Esophagus squamous epithelium (tissue), 5 donors: ENCODE data around the gene MVB12A. TPM values are rescaled to one million over a fixed set of nuclear protein-coding genes. Genes with fewer than 3 reads are reported as not detected.
A peak's percentile ranks its signal among the peaks of the same experiment; 100 is the strongest.

ENCODE experiments used
- DNase-seq: peaks from one replicate; lab custom pipeline; 2025; lab: John Stamatoyannopoulos, UW
- H3K27ac ChIP-seq, 4 donors: fragments of 200-600 bp; sonication (generic); one replicate each; pipeline ENCODE4 v1.5.1; 2016 to 2019; ENCODE audit warnings: mild to moderate bottlenecking in 1 of 4
- H3K27me3 ChIP-seq, 4 donors: fragments of 200-600 bp; sonication (generic); 1 replicate in 3 of 4; 2 replicates in 1 of 4; pipeline versions ENCODE4 v1.5.1 to v1.6.0; 2017 to 2021; ENCODE audit warnings: antibody characterized with exemption in 1 of 4
- H3K36me3 ChIP-seq, 3 donors: fragments of 200-600 bp; sonication (generic); one replicate each; pipeline ENCODE4 v1.5.1; 2016 to 2019
- H3K4me1 ChIP-seq, 3 donors: fragments of 200-600 bp; sonication (generic); one replicate each; pipeline ENCODE4 v1.5.1; 2017 to 2019
- H3K4me3 ChIP-seq, 4 donors: fragments of 200-600 bp; sonication (generic); 1 replicate in 3 of 4; 2 replicates in 1 of 4; pipeline ENCODE4 v1.5.1; 2016 to 2019; ENCODE audit warnings: mild to moderate bottlenecking in 2 of 4, moderate library complexity in 1 of 4
- H3K9me3 ChIP-seq, 3 donors: fragments of 200-600 bp; sonication (generic); one replicate each; pipeline ENCODE4 v1.5.1; 2016 to 2019
- POLR2A ChIP-seq, 4 donors: fragments of 450-650 bp; IDR thresholded peaks; one replicate each; pipeline ENCODE4 v1.6.1; 2017; ENCODE audit warnings: antibody characterized with exemption in 4 of 4, mild to moderate bottlenecking in 4 of 4, moderate library complexity in 3 of 4
- WGBS, 2 donors: methylation state at CpG; one replicate each; pipeline ENCODE4 v1.1.5; 2018; 5-methylcytosine and 5-hydroxymethylcytosine counted together
- intact Hi-C: fragments of 100-400 bp; cut with DNase I; formaldehyde crosslinking; loops from one replicate; pipeline ENCODE4 v1.15.0; 2022
- total RNA-seq, 4 donors: library from RNA; depleted of rRNA; stranded (reverse); fragments of >200 nt; gene quantifications; one replicate each; pipeline ENCODE4 v1.1.0, GENCODE V29; 2016
- TF ChIP-seq, protein P1 (sequence below), 6 experiments: fragments of 450-650 bp in 4 of 6; fragments of 200-600 bp in 2 of 6; sonication (generic) in 2 of 6; IDR thresholded peaks; one replicate each; pipeline ENCODE4 v1.5.1; 2016 to 2019; ENCODE audit warnings: antibody characterized with exemption in 6 of 6, mild to moderate bottlenecking in 4 of 6, moderate library complexity in 4 of 6
- donor health status: DM: yes; HTN: yes; CAD: no.

The MVB12A gene
- total RNA-seq, 4 donors from 2014 or later, result 54.0 to 96.3 (median 61.7) TPM

DNA sequence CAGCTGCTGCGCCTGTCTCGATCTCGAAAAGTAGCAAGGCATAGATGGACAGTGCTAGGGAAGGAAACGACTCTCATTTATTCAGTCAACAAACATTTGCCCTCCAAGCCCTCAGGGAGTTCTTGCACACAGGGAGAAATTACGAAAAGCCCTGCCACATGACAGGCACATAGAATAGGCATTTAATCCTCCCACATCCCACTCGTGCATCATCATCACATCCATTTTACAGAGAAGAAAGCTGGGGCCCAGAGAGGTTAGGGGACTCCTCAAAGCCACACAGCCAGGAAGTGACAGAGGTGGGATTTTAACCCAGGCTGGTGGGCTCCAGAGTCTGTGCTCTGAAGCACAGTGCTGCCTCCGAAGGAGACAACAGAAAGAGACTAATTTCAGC is 17.0 kb downstream of the MVB12A start:
- DNase-seq, result no peak
- WGBS, 2 donors, result 68 to 72% methylated on average over 4 to 7 of the region's 7 CpGs
- Histone ChIP-seq H3K9me3 (no peaks in the 10 kb centered on the region), H3K27ac (no peak overlapping the region), H3K27me3 (no peaks in the 10 kb centered on the region), H3K4me1 (no peaks in the 10 kb centered on the region), H3K36me3 (no peaks in the 10 kb centered on the region), H3K4me3 (no peak overlapping the region)
- TF ChIP-seq, protein P1, sequence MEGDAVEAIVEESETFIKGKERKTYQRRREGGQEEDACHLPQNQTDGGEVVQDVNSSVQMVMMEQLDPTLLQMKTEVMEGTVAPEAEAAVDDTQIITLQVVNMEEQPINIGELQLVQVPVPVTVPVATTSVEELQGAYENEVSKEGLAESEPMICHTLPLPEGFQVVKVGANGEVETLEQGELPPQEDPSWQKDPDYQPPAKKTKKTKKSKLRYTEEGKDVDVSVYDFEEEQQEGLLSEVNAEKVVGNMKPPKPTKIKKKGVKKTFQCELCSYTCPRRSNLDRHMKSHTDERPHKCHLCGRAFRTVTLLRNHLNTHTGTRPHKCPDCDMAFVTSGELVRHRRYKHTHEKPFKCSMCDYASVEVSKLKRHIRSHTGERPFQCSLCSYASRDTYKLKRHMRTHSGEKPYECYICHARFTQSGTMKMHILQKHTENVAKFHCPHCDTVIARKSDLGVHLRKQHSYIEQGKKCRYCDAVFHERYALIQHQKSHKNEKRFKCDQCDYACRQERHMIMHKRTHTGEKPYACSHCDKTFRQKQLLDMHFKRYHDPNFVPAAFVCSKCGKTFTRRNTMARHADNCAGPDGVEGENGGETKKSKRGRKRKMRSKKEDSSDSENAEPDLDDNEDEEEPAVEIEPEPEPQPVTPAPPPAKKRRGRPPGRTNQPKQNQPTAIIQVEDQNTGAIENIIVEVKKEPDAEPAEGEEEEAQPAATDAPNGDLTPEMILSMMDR (IDR thresholded peaks at IDR 0.05), result no peak
- intact Hi-C loops, result no loop called here

DNA sequence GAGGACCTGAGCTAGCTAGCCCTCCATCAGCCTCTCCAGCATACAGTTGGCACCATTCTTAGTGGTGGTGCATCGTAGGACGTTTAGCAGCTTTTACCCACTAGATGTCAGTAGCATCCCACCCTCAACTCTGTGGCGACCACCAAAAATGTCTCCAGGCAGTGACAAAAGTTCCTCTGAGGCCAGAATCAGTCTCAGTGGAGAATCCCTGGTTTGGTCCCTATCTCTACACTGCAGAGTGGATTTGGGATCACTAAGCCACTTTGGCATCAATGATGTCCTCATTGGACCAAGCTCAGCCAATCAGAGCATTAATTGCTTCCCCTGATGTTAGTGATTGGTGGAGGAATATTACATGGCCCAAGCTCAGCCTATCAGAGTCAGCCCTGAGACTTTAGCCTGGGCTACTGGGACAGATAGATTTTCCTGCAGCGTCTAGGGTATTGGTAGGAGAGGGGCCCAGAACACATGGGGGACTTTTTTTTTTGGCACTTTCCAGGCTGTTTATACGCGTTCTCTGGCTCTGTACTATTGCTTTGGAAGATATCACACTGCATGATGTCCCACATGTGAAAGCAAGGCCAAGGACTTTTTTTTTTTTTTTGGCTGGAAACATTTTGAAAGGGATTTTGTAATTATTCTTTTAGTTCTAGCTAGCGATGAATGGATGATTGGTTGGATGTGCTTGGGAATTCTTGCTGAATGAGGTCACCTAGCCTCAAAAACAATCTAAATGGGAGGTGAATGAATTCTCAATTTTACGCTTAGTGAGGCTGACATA is 21.6 kb downstream of the MVB12A start:
- WGBS, 2 donors, result 31 to 39% methylated on average over 8 of the region's 8 CpGs
- no peak for DNase-seq
- intact Hi-C loops, result no loop called here
- Histone ChIP-seq H3K4me1 (no peaks in the 10 kb centered on the region), H3K4me3 (no peak overlapping the region), H3K36me3 (no peaks in the 10 kb centered on the region), H3K27ac (peak overlapping the region in 1 of 4 donors; percentile 34), H3K9me3 (no peaks in the 10 kb centered on the region), H3K27me3 (no peaks in the 10 kb centered on the region)
- TF ChIP-seq, protein P1 (IDR thresholded peaks at IDR 0.05), result peak in 5 of 6 experiments; percentile 4 to 53 (median 31)
- TF ChIP-seq POLR2A (IDR thresholded peaks at IDR 0.05), result no peak

DNA sequence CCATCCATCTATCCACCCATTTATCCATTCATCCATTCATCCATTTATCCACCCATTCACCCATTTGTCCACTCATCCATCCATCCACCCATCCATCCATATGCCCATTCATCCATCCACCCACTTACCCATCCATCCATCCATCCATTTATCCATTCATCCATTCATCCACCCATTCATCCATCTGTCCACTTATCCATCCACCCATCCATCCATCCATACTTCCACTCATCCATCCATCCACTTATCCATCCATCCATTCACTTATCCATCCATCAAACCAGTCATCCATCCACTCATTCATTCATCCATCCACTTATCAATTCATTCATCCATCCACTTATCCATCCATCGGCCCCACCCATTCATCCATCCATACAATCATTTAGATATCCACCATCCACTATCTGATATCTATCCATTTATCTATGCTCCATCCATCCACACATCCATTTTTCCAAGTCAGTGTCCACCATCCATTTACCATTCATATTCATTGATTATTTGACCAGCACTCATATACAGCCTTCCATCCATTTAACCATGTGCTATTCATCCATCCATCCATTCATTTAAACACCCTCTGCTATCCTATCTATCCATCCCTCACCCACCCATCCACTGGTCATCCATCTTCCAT is 25.8 kb downstream of the MVB12A start:
- Histone ChIP-seq H3K27ac (no peak overlapping the region), H3K4me3 (no peak overlapping the region), H3K9me3 (no peaks in the 10 kb centered on the region), H3K36me3 (no peaks in the 10 kb centered on the region), H3K4me1 (peaks cover 3 to 25% (median 6%) of the 10 kb centered on the region in 3 donors), H3K27me3 (peaks cover 0 to 15% (median 0%) of the 10 kb centered on the region in 4 donors)
- intact Hi-C loops, result no loop called here
- no peak for TF ChIP-seq POLR2A (IDR thresholded peaks at IDR 0.05)
- TF ChIP-seq, protein P1 (IDR thresholded peaks at IDR 0.05), result no peak
- no peak for DNase-seq
- 97 to 100% methylated on average over 1 of the region's 1 CpG for WGBS, 2 donors

DNA sequence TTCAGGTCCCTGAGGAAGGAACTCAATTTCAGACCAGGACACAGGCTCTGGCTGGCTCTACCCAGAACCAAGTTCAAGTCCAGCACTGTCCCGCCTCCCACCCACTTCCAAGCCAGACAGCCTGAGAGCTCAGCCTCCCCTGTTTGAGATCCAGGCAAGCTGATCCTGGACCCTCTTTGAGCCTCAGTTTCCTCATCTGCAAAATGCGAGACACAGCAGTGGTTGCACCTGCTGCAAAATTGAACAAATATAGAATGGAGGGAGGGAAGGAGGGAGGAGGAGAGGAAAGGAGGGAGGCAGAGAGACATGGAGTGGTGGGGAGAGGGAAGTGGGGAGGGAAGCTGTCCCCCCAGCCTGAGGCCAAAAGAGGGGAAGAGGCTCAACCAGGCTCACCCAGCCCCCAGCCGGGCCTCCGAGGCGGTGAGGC is 27.9 kb downstream of the MVB12A start:
- TF ChIP-seq, protein P1 (IDR thresholded peaks at IDR 0.05), result no peak
- no peak for TF ChIP-seq POLR2A (IDR thresholded peaks at IDR 0.05)
- peaks cover 0 to 19% (median 0%) of the 10 kb centered on the region in 4 donors for H3K27me3 ChIP-seq
- intact Hi-C loops, result no loop called here
- WGBS, 2 donors, result 20 to 34% methylated on average over 4 to 5 of the region's 5 CpGs
- peaks cover 3 to 37% (median 6%) of the 10 kb centered on the region in 3 donors for H3K4me1 ChIP-seq
- H3K36me3 ChIP-seq, result no peaks in the 10 kb centered on the region
- peak overlapping the region in 3 of 4 donors; percentile 46 to 70 (median 52) for H3K4me3 ChIP-seq
- H3K27ac ChIP-seq, result peak overlapping the region in 1 of 4 donors; percentile 44
- DNase-seq, result no peak
- no peaks in the 10 kb centered on the region for H3K9me3 ChIP-seq
